Panc1 (cell line): ENCODE data around the gene GNAT1. TPM values are rescaled to one million over a fixed set of nuclear protein-coding genes. Genes with fewer than 3 reads are reported as not detected.

Experiments
- ATAC-seq: fragments of 200-7000 bp; cut with Tn5 transposase; 2 replicates; pipeline ENCODE4 v1.9.1; 2020; ENCODE audit warnings: mild to moderate bottlenecking, moderate library complexity
- BruUV-seq: library from RNA; stranded (reverse); fragments of 400-500 nt; replicated peaks from 2 replicates; lab custom pipeline; 2021; lab: Mats Ljungman, UMichigan
- CTCF ChIA-PET: fragments of 300-600 bp; sonication (Branson Sonifier 250); formaldehyde crosslinking; loops from one replicate; lab custom pipeline; 2022; ENCODE audit warnings: antibody characterized with exemption; lab: Charles Lee
- POLR2A ChIA-PET: fragments of 300-600 bp; sonication (Branson Sonifier 250); formaldehyde crosslinking; loops from one replicate; lab custom pipeline; 2022; ENCODE audit warnings: antibody characterized with exemption; lab: Charles Lee
- DNase-seq: peaks from one replicate; pipeline ENCODE4 v3.0.0-alpha.2; 2010; ENCODE audit warnings: low read depth, low spot score
- H3K27ac ChIP-seq: 2 replicates; pipeline ENCODE4 v1.5.1; 2011; ENCODE audit warnings: mild to moderate bottlenecking, low read length, inconsistent platforms
- H3K27me3 ChIP-seq: fragments of 200-500 bp; sonication (Bioruptor generic); 2 replicates; pipeline ENCODE4 v1.6.0; 2014; ENCODE audit warnings: low read length, inconsistent platforms; ENCODE audit not compliant: control insufficient read depth, insufficient read depth
- H3K36me3 ChIP-seq: fragments of 200-500 bp; sonication (Bioruptor generic); 2 replicates; pipeline ENCODE4 v1.5.1; 2014; ENCODE audit warnings: inconsistent platforms, mild to moderate bottlenecking, low read length, moderate library complexity; ENCODE audit not compliant: control insufficient read depth, insufficient read depth
- H3K4me1 ChIP-seq: 2 replicates; pipeline ENCODE4 v1.5.1; 2011; ENCODE audit warnings: inconsistent platforms, mild to moderate bottlenecking, low read length, moderate library complexity; ENCODE audit not compliant: control insufficient read depth, insufficient read depth
- H3K4me3 ChIP-seq, 2 experiments: 2 replicates each; pipeline ENCODE4 v1.5.1; 2011 to 2012; ENCODE audit warnings: low read depth in 2 of 2, low read length in 2 of 2, mild to moderate bottlenecking in 2 of 2, inconsistent platforms in 1 of 2, moderate library complexity in 1 of 2
- H3K9me3 ChIP-seq: fragments of 200-500 bp; sonication (Bioruptor generic); 2 replicates; pipeline ENCODE4 v1.5.1; 2014; ENCODE audit warnings: low read depth, mild to moderate bottlenecking, inconsistent platforms, low read length, moderate library complexity; ENCODE audit not compliant: control insufficient read depth, insufficient read depth
- CTCF ChIP-seq: fragments of 450-650 bp; IDR thresholded peaks from 2 replicates; pipeline ENCODE4 v1.5.1; 2017; ENCODE audit warnings: mild to moderate bottlenecking
- POLR2AphosphoS5 ChIP-seq: IDR thresholded peaks from 2 replicates; pipeline ENCODE4 v1.6.1; 2012; ENCODE audit warnings: mild to moderate bottlenecking, low read depth, low read length, moderate library complexity
- REST ChIP-seq, 2 experiments: IDR thresholded peaks; 2 replicates each; pipeline ENCODE4 v1.6.1; 2011 to 2012; ENCODE audit warnings: low read depth in 2 of 2, control low read depth in 1 of 2, low read length in 1 of 2, mild to moderate bottlenecking in 1 of 2, moderate library complexity in 1 of 2; ENCODE audit not compliant: insufficient read depth in 1 of 2
- SIN3A ChIP-seq: IDR thresholded peaks from 2 replicates; pipeline ENCODE4 v1.6.1; 2012; ENCODE audit warnings: low read depth, mild to moderate bottlenecking, low read length, moderate library complexity, borderline replicate concordance; ENCODE audit not compliant: insufficient read depth
- TCF7L2 ChIP-seq: IDR thresholded peaks from 2 replicates; pipeline ENCODE4 v1.6.1; 2011; ENCODE audit warnings: mild to moderate bottlenecking, low read depth, low read length, inconsistent platforms
- in situ Hi-C: cut with HindIII; loops from 2 replicates; pipeline ENCODE4 v1.10.0; 2016; ENCODE audit warnings: low sequenced_read_pairs, low pct_unique_long_range_greater_than_20kb
- intact Hi-C: fragments of 100-400 bp; cut with micrococcal nuclease; formaldehyde crosslinking; loops from one replicate; pipeline ENCODE4 v1.10.0; 2022; ENCODE audit not compliant: unreplicated experiment
- total RNA-seq: library from RNA; stranded (reverse); gene quantifications from one replicate; pipeline ENCODE4 v1.2.1, GENCODE V29; 2021; ENCODE audit not compliant: unreplicated experiment

GNAT1 gene
- total RNA-seq, 1 experiment from 2014 or later, result not detected

- CTCF ChIA-PET, result no interaction called here
- in situ Hi-C loops, result no loop called here
- DNase-seq (no peak), ATAC-seq (peak; percentile 56)
- Histone ChIP-seq H3K9me3 (no peaks in the 10 kb centered on the region), H3K36me3 (no peaks in the 10 kb centered on the region), H3K4me3 (peak overlapping the region; percentile 20 to 41), H3K4me1 (no peaks in the 10 kb centered on the region; the same call in 1 of the 2 replicates), H3K27me3 (no peaks in the 10 kb centered on the region), H3K27ac (no peak overlapping the region)
- TF ChIP-seq POLR2AphosphoS5 (no peak), SIN3A (no peak), REST (IDR thresholded peaks at IDR 0.05; ENCODE audit: insufficient read depth in 1 of 2, low read depth in 2 of 2, low read length in 1 of 2) (no peak), CTCF (no peak), TCF7L2 (no peak)
- no TSS peak for BruUV-seq
- POLR2A ChIA-PET, result no interaction called here
- intact Hi-C loops, result no loop called here
Observed at GRCh38 chr3:50205413-50206276, 14.2 kb downstream of the GNAT1 start.

- ChIA-PET CTCF (interaction anchor here (0.5 kb wide), 1 partner anchor 66 kb away, joined by 7 read pairs; no protein-coding TSS in a partner anchor), POLR2A (no interaction called here)
- Histone ChIP-seq H3K4me1 (no peaks in the 10 kb centered on the region; the same call in none of the 2 replicates), H3K9me3 (no peaks in the 10 kb centered on the region), H3K27ac (no peak overlapping the region), H3K27me3 (no peaks in the 10 kb centered on the region), H3K36me3 (no peaks in the 10 kb centered on the region), H3K4me3 (no peak overlapping the region)
- DNase-seq (no peak), ATAC-seq (no peak)
- no TSS peak for BruUV-seq
- in situ Hi-C loops, result no loop called here
- intact Hi-C loops, result no loop called here
- TF ChIP-seq REST (IDR thresholded peaks at IDR 0.05; ENCODE audit: insufficient read depth in 1 of 2, low read depth in 2 of 2, low read length in 1 of 2), result no peak
- no peak for TF ChIP-seq POLR2AphosphoS5
- no peak for TF ChIP-seq TCF7L2
- TF ChIP-seq CTCF, result no peak
- no peak for TF ChIP-seq SIN3A
Observed at GRCh38 chr3:50207359-50208042, 16.1 kb downstream of the GNAT1 start.
